Right lobe of liver (tissue), 4 donors: ENCODE data around the gene HHAT.

Source experiments
- POLR2A ChIP-seq: fragments of 450-650 bp; IDR thresholded peaks from one replicate; pipeline ENCODE4 v1.6.1; 2017; ENCODE audit warnings: antibody characterized with exemption, mild to moderate bottlenecking
- TF ChIP-seq, protein P1 (sequence below), 4 donors: fragments of 200-600 bp in 3 of 4; fragments of 450-650 bp in 1 of 4; IDR thresholded peaks; one replicate each; pipeline versions ENCODE4 v1.5.1 to v1.8.0; 2016 to 2022; ENCODE audit warnings: antibody characterized with exemption in 4 of 4, mild to moderate bottlenecking in 2 of 4
- donor health status: DM: no; HTN: no; CAD: no.
- donor health status: DM: no; HTN: no; CAD: no.
- donor health status: DM: no; HTN: yes; CAD: no.

DNA sequence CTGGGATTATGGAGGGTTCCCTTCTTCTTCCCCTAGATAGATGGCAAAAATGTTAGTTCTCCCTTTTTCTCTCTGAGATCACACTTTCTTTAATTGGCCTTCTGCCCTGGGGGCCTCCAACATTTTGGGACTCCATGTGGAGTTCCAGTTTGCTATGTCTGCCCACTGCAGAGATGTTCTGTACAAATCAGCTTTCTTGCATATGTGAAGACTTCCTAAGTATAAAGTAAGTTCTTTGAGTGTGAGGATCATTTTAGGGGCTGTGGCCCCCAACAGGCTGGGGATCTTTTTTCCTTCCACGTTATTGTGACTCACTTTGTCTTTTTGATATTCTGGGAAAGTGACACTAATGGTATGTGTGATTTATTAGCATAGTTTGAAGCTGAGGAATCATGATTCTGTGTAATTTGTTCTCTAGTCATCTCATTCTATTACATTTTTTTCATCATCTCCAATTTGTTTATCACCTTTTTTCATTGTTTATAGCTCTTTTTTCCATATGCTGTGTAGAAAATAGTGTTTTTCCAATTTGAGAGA is 48.2 kb downstream of the HHAT start:
- TF ChIP-seq, protein P1, sequence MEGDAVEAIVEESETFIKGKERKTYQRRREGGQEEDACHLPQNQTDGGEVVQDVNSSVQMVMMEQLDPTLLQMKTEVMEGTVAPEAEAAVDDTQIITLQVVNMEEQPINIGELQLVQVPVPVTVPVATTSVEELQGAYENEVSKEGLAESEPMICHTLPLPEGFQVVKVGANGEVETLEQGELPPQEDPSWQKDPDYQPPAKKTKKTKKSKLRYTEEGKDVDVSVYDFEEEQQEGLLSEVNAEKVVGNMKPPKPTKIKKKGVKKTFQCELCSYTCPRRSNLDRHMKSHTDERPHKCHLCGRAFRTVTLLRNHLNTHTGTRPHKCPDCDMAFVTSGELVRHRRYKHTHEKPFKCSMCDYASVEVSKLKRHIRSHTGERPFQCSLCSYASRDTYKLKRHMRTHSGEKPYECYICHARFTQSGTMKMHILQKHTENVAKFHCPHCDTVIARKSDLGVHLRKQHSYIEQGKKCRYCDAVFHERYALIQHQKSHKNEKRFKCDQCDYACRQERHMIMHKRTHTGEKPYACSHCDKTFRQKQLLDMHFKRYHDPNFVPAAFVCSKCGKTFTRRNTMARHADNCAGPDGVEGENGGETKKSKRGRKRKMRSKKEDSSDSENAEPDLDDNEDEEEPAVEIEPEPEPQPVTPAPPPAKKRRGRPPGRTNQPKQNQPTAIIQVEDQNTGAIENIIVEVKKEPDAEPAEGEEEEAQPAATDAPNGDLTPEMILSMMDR (IDR thresholded peaks at IDR 0.05): no peak
- no peak for TF ChIP-seq POLR2A
